Measurements from ENCODE around the gene ZBTB7C. TPM values are rescaled to one million over a fixed set of nuclear protein-coding genes. Genes with fewer than 3 reads are reported as not detected.
A peak's percentile ranks its signal among the peaks of the same experiment; 100 is the strongest.

The ZBTB7C gene
- total RNA-seq, 1 donor from 2014 or later, result under 0.01 TPM

- TF ChIP-seq CTCF (IDR thresholded peaks at IDR 0.05; ENCODE audit: insufficient read depth, low read length, severe bottlenecking), result no peak
- peak; percentile 18 for FAIRE-seq
- no peaks in the 10 kb centered on the region for H3K36me3 ChIP-seq (ENCODE audit: control insufficient read depth, insufficient read depth, low read length)
- H3K27me3 ChIP-seq (ENCODE audit: control insufficient read depth, insufficient read depth, low read length), result no peaks in the 10 kb centered on the region
- no peak for DNase-seq (ENCODE audit: low read depth)
- H3K4me3 ChIP-seq (ENCODE audit: low read depth, low read length), result no peak overlapping the region
These were observed 61.3 kb downstream of the ZBTB7C start for GRCh38 chr18:48347756-48348326.

- DNase-seq (ENCODE audit: low read depth) (peak; percentile 33), FAIRE-seq (no peak)
- no peak overlapping the region for H3K4me3 ChIP-seq (ENCODE audit: low read depth, low read length)
- peak; percentile 71 for TF ChIP-seq CTCF (IDR thresholded peaks at IDR 0.05; ENCODE audit: insufficient read depth, low read length, severe bottlenecking)
- H3K36me3 ChIP-seq (ENCODE audit: control insufficient read depth, insufficient read depth, low read length), result no peaks in the 10 kb centered on the region
- no peaks in the 10 kb centered on the region for H3K27me3 ChIP-seq (ENCODE audit: control insufficient read depth, insufficient read depth, low read length)
These were observed 63.6 kb downstream of the ZBTB7C start for GRCh38 chr18:48345596-48345995.

GRCh38 chr18:48342581-48342980 lies 66.6 kb downstream of the ZBTB7C start:
- no peak overlapping the region for H3K4me3 ChIP-seq (ENCODE audit: low read depth, low read length)
- DNase-seq (ENCODE audit: low read depth) (no peak), FAIRE-seq (no peak)
- TF ChIP-seq CTCF (IDR thresholded peaks at IDR 0.05; ENCODE audit: insufficient read depth, low read length, severe bottlenecking), result no peak
- no peaks in the 10 kb centered on the region for H3K36me3 ChIP-seq (ENCODE audit: control insufficient read depth, insufficient read depth, low read length)
- no peaks in the 10 kb centered on the region for H3K27me3 ChIP-seq (ENCODE audit: control insufficient read depth, insufficient read depth, low read length)

- Histone ChIP-seq H3K36me3 (ENCODE audit: control insufficient read depth, insufficient read depth, low read length) (no peaks in the 10 kb centered on the region), H3K4me3 (ENCODE audit: low read depth, low read length) (no peak overlapping the region), H3K27me3 (ENCODE audit: control insufficient read depth, insufficient read depth, low read length) (no peaks in the 10 kb centered on the region)
- DNase-seq (ENCODE audit: low read depth) (no peak), FAIRE-seq (no peak)
- no peak for TF ChIP-seq CTCF (IDR thresholded peaks at IDR 0.05; ENCODE audit: insufficient read depth, low read length, severe bottlenecking)
These were observed 67.1 kb downstream of the ZBTB7C start for GRCh38 chr18:48342125-48342524.

- Histone ChIP-seq H3K36me3 (ENCODE audit: control insufficient read depth, insufficient read depth, low read length) (no peaks in the 10 kb centered on the region), H3K4me3 (ENCODE audit: low read depth, low read length) (no peak overlapping the region), H3K27me3 (ENCODE audit: control insufficient read depth, insufficient read depth, low read length) (no peaks in the 10 kb centered on the region)
- FAIRE-seq (no peak), DNase-seq (ENCODE audit: low read depth) (no peak)
- TF ChIP-seq CTCF (IDR thresholded peaks at IDR 0.05; ENCODE audit: insufficient read depth, low read length, severe bottlenecking), result no peak
These were observed 68.6 kb downstream of the ZBTB7C start for GRCh38 chr18:48340560-48340959.

- Histone ChIP-seq H3K36me3 (ENCODE audit: control insufficient read depth, insufficient read depth, low read length) (no peaks in the 10 kb centered on the region), H3K4me3 (ENCODE audit: low read depth, low read length) (no peak overlapping the region), H3K27me3 (ENCODE audit: control insufficient read depth, insufficient read depth, low read length) (no peaks in the 10 kb centered on the region)
- FAIRE-seq, result no peak
- DNase-seq (ENCODE audit: low read depth), result no peak
- no peak for TF ChIP-seq CTCF (IDR thresholded peaks at IDR 0.05; ENCODE audit: insufficient read depth, low read length, severe bottlenecking)
These were observed 69.5 kb downstream of the ZBTB7C start for GRCh38 chr18:48339692-48340091.

Measured in bronchial epithelial cell (primary cell).